GM12878 (cell line): ENCODE results near the gene PCDHGA2. TPM values are rescaled to one million over a fixed set of nuclear protein-coding genes. Genes with fewer than 3 reads are reported as not detected.

Source experiments
- ATAC-seq: fragments of 200-7000 bp; cut with Tn5 transposase; 3 replicates; pipeline ENCODE4 v1.9.1; 2020; ENCODE audit warnings: mild to moderate bottlenecking, moderate library complexity
- BruUV-seq: library from RNA; stranded (reverse); fragments of 400-500 nt; replicated peaks from 2 replicates; lab custom pipeline; 2021; lab: Mats Ljungman, UMichigan
- CTCF ChIA-PET: fragments of 300-600 bp; sonication (Branson Sonifier 250); formaldehyde crosslinking; extraction: SDS; loops from one replicate; lab custom pipeline; 2021; ENCODE audit warnings: inconsistent platforms; lab: Yijun Ruan, JAX
- POLR2A ChIA-PET: fragments of 350-600 bp; formaldehyde crosslinking; extraction: SDS; loops from one replicate; lab custom pipeline; 2021; ENCODE audit warnings: inconsistent platforms; lab: Charles Lee
- RAD21 ChIA-PET: fragments of 300-600 bp; sonication (Branson Sonifier 250); formaldehyde crosslinking; loops from one replicate; lab custom pipeline; 2023; ENCODE audit warnings: antibody characterized with exemption; ENCODE audit not compliant: unreplicated experiment; lab: Charles Lee
- SMC1A ChIA-PET: fragments of 300-600 bp; sonication (Branson Sonifier 250); formaldehyde crosslinking; loops from one replicate; lab custom pipeline; 2023; ENCODE audit not compliant: unreplicated experiment, uncharacterized antibody; lab: Charles Lee
- DNase-seq: peaks from one replicate; pipeline ENCODE4 v3.0.0-alpha.2; 2011; ENCODE audit warnings: low read depth, low spot score
- FAIRE-seq: peaks from 3 replicates; lab custom pipeline; 2011; peaks lifted over from hg19 to GRCh38; lab: Jason Lieb, UNC
- H2AFZ ChIP-seq: 2 replicates; pipeline ENCODE4 v1.6.0; 2011; ENCODE audit warnings: low read depth, low read length, control low read depth; ENCODE audit not compliant: control insufficient read depth
- H3K27ac ChIP-seq: 2 replicates; pipeline ENCODE4 v1.5.1; 2011; ENCODE audit warnings: control low read depth; ENCODE audit not compliant: control insufficient read depth, insufficient read depth
- H3K27me3 ChIP-seq, 2 experiments: replicated peaks in 1 of 2; 2 replicates each; pipeline versions ENCODE4 v1.6.0 to v1.6.1; 2011; ENCODE audit warnings: low read length in 1 of 2; ENCODE audit not compliant: control insufficient read depth in 2 of 2, insufficient read depth in 2 of 2
- H3K36me3 ChIP-seq, 2 experiments: 2 replicates each; pipeline ENCODE4 v1.5.1; 2011; ENCODE audit warnings: low read length in 1 of 2; ENCODE audit not compliant: control insufficient read depth in 2 of 2, insufficient read depth in 2 of 2
- H3K4me1 ChIP-seq: 2 replicates; pipeline ENCODE4 v1.6.1; 2011; ENCODE audit warnings: mild to moderate bottlenecking, low read length, moderate library complexity, mixed read lengths; ENCODE audit not compliant: control insufficient read depth, insufficient read depth
- H3K4me2 ChIP-seq: 2 replicates; pipeline ENCODE4 v1.6.0; 2011; ENCODE audit warnings: control low read depth; ENCODE audit not compliant: control insufficient read depth, insufficient read depth
- H3K4me3 ChIP-seq: fragments of 200-600 bp; sonication (generic); 2 replicates; pipeline ENCODE4 v1.5.1; 2016
- H3K79me2 ChIP-seq: 2 replicates; pipeline ENCODE4 v1.6.0; 2011; ENCODE audit warnings: low read length; ENCODE audit not compliant: control insufficient read depth, insufficient read depth
- H3K9ac ChIP-seq: 2 replicates; pipeline ENCODE4 v1.8.0; 2011; ENCODE audit warnings: low read length, control low read depth, mixed read lengths; ENCODE audit not compliant: control insufficient read depth, insufficient read depth
- H3K9me3 ChIP-seq: replicated peaks from 3 replicates; pipeline ENCODE4 v1.5.1; 2011; ENCODE audit warnings: mild to moderate bottlenecking, low read length; ENCODE audit not compliant: control insufficient read depth, insufficient read depth
- H4K20me1 ChIP-seq: 2 replicates; pipeline ENCODE4 v1.6.0; 2011; ENCODE audit not compliant: control insufficient read depth, insufficient read depth
- CHD4 ChIP-seq: fragments of 200-600 bp; sonication (generic); IDR thresholded peaks from 2 replicates; pipeline ENCODE4 v1.6.1; 2016; ENCODE audit warnings: mild to moderate bottlenecking
- HDGF ChIP-seq: fragments of 450-650 bp; IDR thresholded peaks from 2 replicates; pipeline ENCODE4 v1.6.1; 2016; ENCODE audit warnings: antibody characterized with exemption
- MYC ChIP-seq: IDR thresholded peaks from 2 replicates; pipeline ENCODE4 v1.6.1; 2011; ENCODE audit warnings: mild to moderate bottlenecking, low read length, moderate library complexity, inconsistent platforms; ENCODE audit not compliant: insufficient read depth, insufficient replicate concordance, insufficient read length, severe bottlenecking
- NBN ChIP-seq: fragments of 450-650 bp; IDR thresholded peaks from 2 replicates; pipeline ENCODE4 v1.6.1; 2016
- NR2C2 ChIP-seq: IDR thresholded peaks from 2 replicates; pipeline ENCODE4 v1.6.1; 2011; ENCODE audit warnings: borderline replicate concordance, low read depth; ENCODE audit not compliant: control insufficient read depth, insufficient read length
- POLR2A ChIP-seq: IDR thresholded peaks from 2 replicates; pipeline ENCODE4 v1.6.1; 2011; ENCODE audit warnings: low read depth, mild to moderate bottlenecking, low read length
- SP1 ChIP-seq: IDR thresholded peaks from one replicate; pipeline ENCODE4 v1.6.1; 2011; ENCODE audit warnings: low read depth, low read length
- SUZ12 ChIP-seq: fragments of 200-600 bp; sonication (generic); IDR thresholded peaks from one replicate; pipeline ENCODE4 v1.6.1; 2018; ENCODE audit warnings: antibody characterized with exemption, mild to moderate bottlenecking; ENCODE audit not compliant: unreplicated experiment
- ZZZ3 ChIP-seq: IDR thresholded peaks from 2 replicates; pipeline ENCODE4 v1.6.1; 2011; ENCODE audit warnings: low read depth; ENCODE audit not compliant: control insufficient read depth, insufficient read length
- in situ Hi-C: fragments of 300-500 bp; cut with MboI; formaldehyde crosslinking; loops from 9 replicates; pipeline ENCODE4 v1.14.3; 2018; ENCODE audit warnings: mixed read lengths
- intact Hi-C: fragments of 100-400 bp; cut with micrococcal nuclease; formaldehyde crosslinking; loops from one replicate; pipeline ENCODE4 v1.14.2; 2022; ENCODE audit not compliant: unreplicated experiment
- polyA plus RNA-seq, 11 experiments: library from polyadenylated mRNA; depleted of rRNA in 4 of 11; unstranded in 6 of 11; stranded (reverse) in 5 of 11; fragments of >200 nt; fragmentation: Nextera tagmentation in 4 of 11; fragmentation: Illumina TruSeq in 1 of 11; extraction: Ambion mirVana in 4 of 11; extraction: Trizol in 1 of 11; gene quantifications; 1 replicate in 1 of 11; 2 replicates in 10 of 11; pipeline versions ENCODE4 v1.2.1 to v1.2.3, GENCODE V29; 2011 to 2016; ENCODE audit warnings: inconsistent platforms in 2 of 11, missing spikeins in 2 of 11, low read depth in 1 of 11
- total RNA-seq, 4 experiments: library from RNA; depleted of rRNA in 3 of 4; stranded (reverse); fragments of >200 nt in 3 of 4; fragmentation: Illumina TruSeq in 1 of 4; extraction: Trizol in 1 of 4; gene quantifications; 2 replicates each; pipeline versions ENCODE4 v1.2.1 to v1.2.3, GENCODE V29; 2013 to 2021
- TF ChIP-seq, protein P1 (sequence below): fragments of 450-650 bp; conservative IDR thresholded peaks from 2 replicates; pipeline ENCODE4 v1.6.1; 2017; ENCODE audit warnings: mild to moderate bottlenecking, moderate library complexity
- TF ChIP-seq, protein P2 (sequence below): fragments of 450-650 bp; IDR thresholded peaks from 2 replicates; pipeline ENCODE4 v1.6.1; 2016; ENCODE audit warnings: mild to moderate bottlenecking
- TF ChIP-seq, protein P3 (sequence below): fragments of 450-650 bp; IDR thresholded peaks from 2 replicates; pipeline ENCODE4 v1.6.1; 2016; ENCODE audit warnings: mild to moderate bottlenecking
- TF ChIP-seq, protein P4 (sequence below): fragments of 450-650 bp; IDR thresholded peaks from 2 replicates; pipeline ENCODE4 v1.6.1; 2017; ENCODE audit warnings: mild to moderate bottlenecking

PCDHGA2 gene
- total and polyA plus RNA-seq, 10 of the 15 experiments (the other 5 are each of a cell fraction or from before 2014, with no cell fraction given) = 0.03 to 0.11 (median 0.05) TPM; not detected in 4

DNA sequence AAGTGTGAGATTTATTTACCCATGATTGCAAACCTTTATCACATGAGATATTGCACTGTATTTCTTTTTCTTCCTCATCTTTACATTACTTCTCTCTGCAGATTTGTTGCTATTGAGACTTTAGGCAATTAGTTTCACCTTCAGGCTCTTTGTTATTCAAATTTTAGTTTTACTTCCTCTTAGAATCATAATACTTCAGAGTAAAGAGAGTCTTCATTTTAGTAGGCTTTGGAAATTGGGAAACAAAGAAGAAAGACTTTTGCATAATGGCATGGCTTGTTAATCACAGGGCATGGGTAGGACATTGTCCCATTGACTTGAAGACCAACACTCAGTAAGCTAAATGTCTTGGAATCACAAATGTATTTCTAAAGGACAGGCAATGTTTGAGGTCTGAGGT lies 24.2 kb downstream of the PCDHGA2 start:
- CTCF ChIA-PET = no interaction called here
- no peak for ATAC-seq
- H3K79me2 ChIP-seq = no peaks in the 10 kb centered on the region
- no peak overlapping the region for H3K4me3 ChIP-seq
- RAD21 ChIA-PET = no interaction called here
- POLR2A ChIA-PET = no interaction called here
- peaks cover 15% of the 10 kb centered on the region; the same call in 2 of the 3 replicates for H3K9me3 ChIP-seq
- in situ Hi-C loops (no loop called here), intact Hi-C loops (no loop called here)
- H3K4me1 ChIP-seq = no peaks in the 10 kb centered on the region
- no TSS peak for BruUV-seq
- H3K36me3 ChIP-seq = no peaks in the 10 kb centered on the region
- H3K9ac ChIP-seq = no peak overlapping the region
- SMC1A ChIA-PET = no interaction called here
- FAIRE-seq = no peak
- no peaks in the 10 kb centered on the region for H4K20me1 ChIP-seq
- no peaks in the 10 kb centered on the region; a peak in 1 of 4 replicates for H3K27me3 ChIP-seq
- no peak for DNase-seq
- no peak overlapping the region for H2AFZ ChIP-seq
- TF ChIP-seq HDGF = no peak
- no peak for TF ChIP-seq SUZ12
- TF ChIP-seq MYC = no peak
- no peak for TF ChIP-seq NBN
- TF ChIP-seq, protein P1, sequence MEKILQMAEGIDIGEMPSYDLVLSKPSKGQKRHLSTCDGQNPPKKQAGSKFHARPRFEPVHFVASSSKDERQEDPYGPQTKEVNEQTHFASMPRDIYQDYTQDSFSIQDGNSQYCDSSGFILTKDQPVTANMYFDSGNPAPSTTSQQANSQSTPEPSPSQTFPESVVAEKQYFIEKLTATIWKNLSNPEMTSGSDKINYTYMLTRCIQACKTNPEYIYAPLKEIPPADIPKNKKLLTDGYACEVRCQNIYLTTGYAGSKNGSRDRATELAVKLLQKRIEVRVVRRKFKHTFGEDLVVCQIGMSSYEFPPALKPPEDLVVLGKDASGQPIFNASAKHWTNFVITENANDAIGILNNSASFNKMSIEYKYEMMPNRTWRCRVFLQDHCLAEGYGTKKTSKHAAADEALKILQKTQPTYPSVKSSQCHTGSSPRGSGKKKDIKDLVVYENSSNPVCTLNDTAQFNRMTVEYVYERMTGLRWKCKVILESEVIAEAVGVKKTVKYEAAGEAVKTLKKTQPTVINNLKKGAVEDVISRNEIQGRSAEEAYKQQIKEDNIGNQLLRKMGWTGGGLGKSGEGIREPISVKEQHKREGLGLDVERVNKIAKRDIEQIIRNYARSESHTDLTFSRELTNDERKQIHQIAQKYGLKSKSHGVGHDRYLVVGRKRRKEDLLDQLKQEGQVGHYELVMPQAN = no peak
- TF ChIP-seq NR2C2 = no peak
- TF ChIP-seq, protein P2, sequence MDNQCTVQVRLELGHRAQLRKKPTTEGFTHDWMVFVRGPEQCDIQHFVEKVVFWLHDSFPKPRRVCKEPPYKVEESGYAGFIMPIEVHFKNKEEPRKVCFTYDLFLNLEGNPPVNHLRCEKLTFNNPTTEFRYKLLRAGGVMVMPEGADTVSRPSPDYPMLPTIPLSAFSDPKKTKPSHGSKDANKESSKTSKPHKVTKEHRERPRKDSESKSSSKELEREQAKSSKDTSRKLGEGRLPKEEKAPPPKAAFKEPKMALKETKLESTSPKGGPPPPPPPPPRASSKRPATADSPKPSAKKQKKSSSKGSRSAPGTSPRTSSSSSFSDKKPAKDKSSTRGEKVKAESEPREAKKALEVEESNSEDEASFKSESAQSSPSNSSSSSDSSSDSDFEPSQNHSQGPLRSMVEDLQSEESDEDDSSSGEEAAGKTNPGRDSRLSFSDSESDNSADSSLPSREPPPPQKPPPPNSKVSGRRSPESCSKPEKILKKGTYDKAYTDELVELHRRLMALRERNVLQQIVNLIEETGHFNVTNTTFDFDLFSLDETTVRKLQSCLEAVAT = no peak
- TF ChIP-seq CHD4 = no peak
- TF ChIP-seq, protein P3, sequence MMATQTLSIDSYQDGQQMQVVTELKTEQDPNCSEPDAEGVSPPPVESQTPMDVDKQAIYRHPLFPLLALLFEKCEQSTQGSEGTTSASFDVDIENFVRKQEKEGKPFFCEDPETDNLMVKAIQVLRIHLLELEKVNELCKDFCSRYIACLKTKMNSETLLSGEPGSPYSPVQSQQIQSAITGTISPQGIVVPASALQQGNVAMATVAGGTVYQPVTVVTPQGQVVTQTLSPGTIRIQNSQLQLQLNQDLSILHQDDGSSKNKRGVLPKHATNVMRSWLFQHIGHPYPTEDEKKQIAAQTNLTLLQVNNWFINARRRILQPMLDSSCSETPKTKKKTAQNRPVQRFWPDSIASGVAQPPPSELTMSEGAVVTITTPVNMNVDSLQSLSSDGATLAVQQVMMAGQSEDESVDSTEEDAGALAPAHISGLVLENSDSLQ = no peak
- TF ChIP-seq, protein P4, sequence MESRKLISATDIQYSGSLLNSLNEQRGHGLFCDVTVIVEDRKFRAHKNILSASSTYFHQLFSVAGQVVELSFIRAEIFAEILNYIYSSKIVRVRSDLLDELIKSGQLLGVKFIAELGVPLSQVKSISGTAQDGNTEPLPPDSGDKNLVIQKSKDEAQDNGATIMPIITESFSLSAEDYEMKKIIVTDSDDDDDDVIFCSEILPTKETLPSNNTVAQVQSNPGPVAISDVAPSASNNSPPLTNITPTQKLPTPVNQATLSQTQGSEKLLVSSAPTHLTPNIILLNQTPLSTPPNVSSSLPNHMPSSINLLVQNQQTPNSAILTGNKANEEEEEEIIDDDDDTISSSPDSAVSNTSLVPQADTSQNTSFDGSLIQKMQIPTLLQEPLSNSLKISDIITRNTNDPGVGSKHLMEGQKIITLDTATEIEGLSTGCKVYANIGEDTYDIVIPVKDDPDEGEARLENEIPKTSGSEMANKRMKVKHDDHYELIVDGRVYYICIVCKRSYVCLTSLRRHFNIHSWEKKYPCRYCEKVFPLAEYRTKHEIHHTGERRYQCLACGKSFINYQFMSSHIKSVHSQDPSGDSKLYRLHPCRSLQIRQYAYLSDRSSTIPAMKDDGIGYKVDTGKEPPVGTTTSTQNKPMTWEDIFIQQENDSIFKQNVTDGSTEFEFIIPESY = no peak
- no peak for TF ChIP-seq ZZZ3
- TF ChIP-seq POLR2A = no peak
- no peak for TF ChIP-seq SP1
- no peak overlapping the region for H3K27ac ChIP-seq
- H3K4me2 ChIP-seq = no peak overlapping the region
